Activated naive CD8-positive, alpha-beta T cell treated with anti-CD3 and anti-CD28 coated beads, Interleukin-2, amount 50 U/mL, for 16 hours (primary cell): ENCODE data around the gene HAO2.

ENCODE experiments used
- DNase-seq: peaks from one replicate; pipeline ENCODE4 v3.0.0-alpha.2; 2020; ENCODE audit warnings: low read depth, low spot score

Gene HAO2

DNA sequence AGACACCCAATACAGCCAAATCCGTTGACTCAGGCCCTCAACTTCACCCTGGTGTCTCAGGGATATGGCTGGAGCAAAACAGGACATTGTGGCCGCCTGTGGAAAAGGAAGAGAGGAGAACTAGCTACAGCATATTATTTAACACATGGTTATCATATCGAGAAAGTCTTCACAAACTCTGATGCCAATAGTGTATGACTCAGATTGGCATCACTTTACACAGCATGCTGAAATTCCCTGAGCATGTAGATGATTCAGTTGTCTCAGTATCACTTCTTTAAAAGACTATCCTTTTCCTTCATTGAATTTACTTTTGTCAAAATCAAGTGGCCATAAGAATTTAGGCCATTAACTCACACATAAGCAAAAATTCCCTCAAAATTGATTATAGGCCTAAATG is 66.5 kb downstream of the HAO2 start:
- no peak for DNase-seq

DNA sequence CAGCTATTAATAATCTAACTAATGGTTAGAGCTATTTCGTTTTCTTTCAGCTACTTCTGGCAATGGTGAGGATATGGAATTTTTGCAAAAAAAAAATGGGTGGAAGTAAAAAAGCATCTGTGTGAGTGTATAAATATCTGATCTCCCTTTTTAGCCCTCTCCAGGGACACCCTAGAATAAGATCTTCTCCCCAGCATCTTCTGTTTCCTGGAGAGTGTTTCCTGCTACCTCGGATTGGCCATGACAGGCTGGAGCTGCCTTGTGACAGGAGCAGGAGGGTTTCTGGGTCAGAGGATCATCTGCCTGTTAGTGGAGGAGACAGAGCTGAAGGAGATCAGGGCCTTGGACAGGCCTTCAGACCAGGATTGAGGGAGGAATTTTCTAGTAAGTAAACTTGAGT is 70.2 kb downstream of the HAO2 start:
- no peak for DNase-seq

DNA sequence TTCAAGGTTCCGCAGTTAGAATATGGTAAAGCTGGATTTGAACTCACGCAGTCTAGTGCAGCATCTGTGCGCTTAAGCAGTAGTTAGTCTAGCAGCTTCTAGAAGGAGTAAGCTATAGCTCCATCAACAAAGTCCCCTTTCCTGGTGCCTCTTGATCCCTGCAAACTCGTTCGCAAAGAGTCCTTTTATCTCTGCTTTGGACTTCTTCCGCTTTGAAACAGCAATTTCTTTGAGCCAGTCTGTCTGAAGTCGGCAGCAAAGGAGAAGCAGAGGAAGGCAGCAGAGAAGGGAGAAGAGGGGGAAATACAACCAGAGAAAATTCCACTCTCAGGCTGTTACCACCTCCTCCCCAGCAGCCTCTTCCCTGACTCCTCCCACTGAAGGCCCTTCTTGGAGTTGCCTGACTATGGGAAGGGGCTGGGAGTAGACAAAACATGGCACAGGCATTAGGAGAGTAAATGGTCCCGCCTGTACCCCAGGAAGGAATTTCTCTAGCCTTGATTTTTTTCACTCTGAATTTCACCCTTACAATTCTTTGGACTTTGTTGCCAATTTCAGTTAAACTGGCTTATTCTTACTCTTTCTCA is 72.2 kb downstream of the HAO2 start:
- DNase-seq, result no peak

GRCh38 chr1:119442756-119443155 is 74.2 kb downstream of the HAO2 start:
- no peak for DNase-seq
